NCI-H1694 (cell line): Measurements from ENCODE around the gene PRSS48.
"Not testable (repeated sequence)": the region's sequence is repeated elsewhere in the genome, so short reads cannot be mapped to it uniquely, and the experiment has no call there.

ENCODE experiments used
- DNase-seq: peaks from one replicate; lab custom pipeline; 2025; lab: John Stamatoyannopoulos, UW

Gene PRSS48

GRCh38 chr4:151276787-151277562, at the start of gene PRSS48:
Gene PRSS48, plus strand, starts transcription at chr4:151277161. Its CDS starts 12 bp downstream, at chr4:151277173.
- no peak for DNase-seq

GRCh38 chr4:151227172-151227571, 49.8 kb upstream of the PRSS48 start:
- no peak for DNase-seq

GRCh38 chr4:151227731-151228130, 49.2 kb upstream of the PRSS48 start:
- DNase-seq, result no peak

GRCh38 chr4:151228189-151229119, 48.5 kb upstream of the PRSS48 start:
- DNase-seq, result no peak

- no peak for DNase-seq
Observed at GRCh38 chr4:151231915-151232595, 44.9 kb upstream of the PRSS48 start.

- no peak for DNase-seq
Observed at GRCh38 chr4:151233600-151233999, 43.4 kb upstream of the PRSS48 start.

GRCh38 chr4:151235373-151235772, 41.6 kb upstream of the PRSS48 start:
- DNase-seq, result not testable (repeated sequence)

- DNase-seq, result no peak
Observed at GRCh38 chr4:151236036-151236435, 40.9 kb upstream of the PRSS48 start.

GRCh38 chr4:151238477-151238876, 38.5 kb upstream of the PRSS48 start:
- DNase-seq, result no peak

- DNase-seq, result no peak
Observed at GRCh38 chr4:151239608-151240007, 37.4 kb upstream of the PRSS48 start.

GRCh38 chr4:151242305-151242704, 34.7 kb upstream of the PRSS48 start:
- no peak for DNase-seq

- no peak for DNase-seq
Observed at GRCh38 chr4:151246742-151247141, 30.2 kb upstream of the PRSS48 start.

- no peak for DNase-seq
Observed at GRCh38 chr4:151247395-151247794, 29.6 kb upstream of the PRSS48 start.

- DNase-seq, result no peak
Observed at GRCh38 chr4:151248519-151248918, 28.4 kb upstream of the PRSS48 start.

- no peak for DNase-seq
Observed at GRCh38 chr4:151250706-151251105, 26.3 kb upstream of the PRSS48 start.

GRCh38 chr4:151251603-151252304, 25.2 kb upstream of the PRSS48 start:
- DNase-seq, result no peak

- not testable (repeated sequence) for DNase-seq
Observed at GRCh38 chr4:151255226-151255625, 21.7 kb upstream of the PRSS48 start.

- not testable (repeated sequence) for DNase-seq
Observed at GRCh38 chr4:151255680-151256079, 21.3 kb upstream of the PRSS48 start.

GRCh38 chr4:151256134-151256533, 20.8 kb upstream of the PRSS48 start:
- DNase-seq, result no peak

GRCh38 chr4:151257704-151258103, 19.3 kb upstream of the PRSS48 start:
- DNase-seq, result no peak

- DNase-seq, result no peak
Observed at GRCh38 chr4:151259752-151260151, 17.2 kb upstream of the PRSS48 start.

- DNase-seq, result no peak
Observed at GRCh38 chr4:151260526-151260925, 16.4 kb upstream of the PRSS48 start.
